HAP-1 (cell line): ENCODE results near the gene ADCYAP1R1.

ENCODE experiments used
- DNase-seq, 2 experiments: peaks; one replicate each; pipeline ENCODE4 v3.0.0-alpha.2; 2016 to 2020; ENCODE audit warnings: low spot score in 2 of 2
- H3K27me3 ChIP-seq: fragments of 250-450 bp; sonication (Bioruptor Pico); 2 replicates; pipeline ENCODE4 v1.5.1; 2020; ENCODE audit warnings: low read depth, mild to moderate bottlenecking, moderate library complexity
- H3K36me3 ChIP-seq: fragments of 250-450 bp; sonication (Bioruptor Pico); replicated peaks from 2 replicates; pipeline ENCODE4 v1.5.1; 2020; ENCODE audit warnings: mild to moderate bottlenecking
- H3K4me1 ChIP-seq: fragments of 250-450 bp; sonication (Bioruptor Pico); 2 replicates; pipeline ENCODE4 v1.5.1; 2020; ENCODE audit warnings: mild to moderate bottlenecking
- H3K4me3 ChIP-seq: fragments of 250-450 bp; sonication (Bioruptor Pico); 2 replicates; pipeline ENCODE4 v1.5.1; 2020; ENCODE audit warnings: mild to moderate bottlenecking, moderate library complexity
- H3K9me3 ChIP-seq: fragments of 250-450 bp; sonication (Bioruptor Pico); 2 replicates; pipeline ENCODE4 v1.5.1; 2020; ENCODE audit warnings: mild to moderate bottlenecking, moderate library complexity
- in situ Hi-C: fragments of 300-500 bp; cut with MboI; formaldehyde crosslinking; loops from 3 replicates; pipeline ENCODE4 v1.14.3; 2020; ENCODE audit warnings: low sequenced_read_pairs, inconsistent platforms, mixed read lengths

ADCYAP1R1 gene

GRCh38 chr7:31051598-31052486 lies at the start of gene ADCYAP1R1:
ADCYAP1R1 (plus strand) TSS chr7:31052308; CDS start chr7:31063265, 10,957 bp downstream.
- in situ Hi-C loops, result no loop called here
- DNase-seq, result no peak
- H3K4me3 ChIP-seq, result no peak within 1 kb of the TSS
- H3K4me1 ChIP-seq, result no peaks in the 10 kb centered on the region
- peaks cover 37% of the 10 kb centered on the region for H3K27me3 ChIP-seq
- no peaks in the 10 kb centered on the region for H3K9me3 ChIP-seq
- H3K36me3 ChIP-seq, result no peaks in the 10 kb centered on the region

- no peak for DNase-seq
- in situ Hi-C loops, result no loop called here
- H3K9me3 ChIP-seq, result no peaks in the 10 kb centered on the region
- no peaks in the 10 kb centered on the region for H3K27me3 ChIP-seq
- no peaks in the 10 kb centered on the region for H3K36me3 ChIP-seq
- no peak overlapping the region for H3K4me3 ChIP-seq
- no peaks in the 10 kb centered on the region for H3K4me1 ChIP-seq
Observed at GRCh38 chr7:31003097-31003496, 49.0 kb upstream of the ADCYAP1R1 start.

DNA sequence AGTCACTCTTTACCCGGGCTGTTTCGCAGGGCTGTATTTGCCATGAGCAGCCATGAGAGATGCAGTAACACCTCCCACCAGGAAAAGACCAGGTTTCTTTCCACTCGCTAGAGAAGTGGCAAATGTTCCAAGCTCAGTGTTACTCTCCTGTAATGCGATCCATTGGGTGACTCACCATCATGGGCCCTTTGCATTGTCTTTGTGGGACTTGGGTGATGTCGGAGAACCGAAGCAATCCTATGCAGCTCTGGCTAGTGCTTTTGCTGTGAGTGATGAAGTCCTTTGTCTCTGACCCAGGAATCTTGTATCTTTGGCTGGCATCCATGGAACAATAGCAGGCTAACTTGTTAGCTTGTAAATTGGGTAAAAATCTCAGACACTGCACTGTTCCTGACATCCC lies 48.4 kb upstream of the ADCYAP1R1 start:
- H3K9me3 ChIP-seq, result no peaks in the 10 kb centered on the region
- H3K4me1 ChIP-seq, result no peaks in the 10 kb centered on the region
- H3K27me3 ChIP-seq, result no peaks in the 10 kb centered on the region

GRCh38 chr7:31004393-31004792 lies 47.7 kb upstream of the ADCYAP1R1 start:
- H3K4me1 ChIP-seq, result no peaks in the 10 kb centered on the region
- in situ Hi-C loops, result no loop called here
- no peak for DNase-seq
- H3K4me3 ChIP-seq, result no peak overlapping the region
- H3K27me3 ChIP-seq, result no peaks in the 10 kb centered on the region
- no peaks in the 10 kb centered on the region for H3K36me3 ChIP-seq
- H3K9me3 ChIP-seq, result no peaks in the 10 kb centered on the region

More for the DNA sequence above, 48.4 kb upstream of the ADCYAP1R1 start:
- in situ Hi-C loops, result no loop called here
- Histone ChIP-seq H3K4me3 (no peak overlapping the region), H3K36me3 (no peaks in the 10 kb centered on the region)
- DNase-seq, result no peak

- Histone ChIP-seq H3K9me3 (no peaks in the 10 kb centered on the region), H3K36me3 (no peaks in the 10 kb centered on the region), H3K4me1 (no peaks in the 10 kb centered on the region), H3K4me3 (no peak overlapping the region), H3K27me3 (no peaks in the 10 kb centered on the region)
- in situ Hi-C loops, result no loop called here
- DNase-seq, result no peak
Observed at GRCh38 chr7:31006857-31007256, 45.3 kb upstream of the ADCYAP1R1 start.

GRCh38 chr7:31007634-31008033 lies 44.5 kb upstream of the ADCYAP1R1 start:
- no peak for DNase-seq
- in situ Hi-C loops, result no loop called here
- no peaks in the 10 kb centered on the region for H3K4me1 ChIP-seq
- H3K27me3 ChIP-seq, result no peaks in the 10 kb centered on the region
- H3K4me3 ChIP-seq, result no peak overlapping the region
- H3K36me3 ChIP-seq, result no peaks in the 10 kb centered on the region
- no peaks in the 10 kb centered on the region for H3K9me3 ChIP-seq

DNA sequence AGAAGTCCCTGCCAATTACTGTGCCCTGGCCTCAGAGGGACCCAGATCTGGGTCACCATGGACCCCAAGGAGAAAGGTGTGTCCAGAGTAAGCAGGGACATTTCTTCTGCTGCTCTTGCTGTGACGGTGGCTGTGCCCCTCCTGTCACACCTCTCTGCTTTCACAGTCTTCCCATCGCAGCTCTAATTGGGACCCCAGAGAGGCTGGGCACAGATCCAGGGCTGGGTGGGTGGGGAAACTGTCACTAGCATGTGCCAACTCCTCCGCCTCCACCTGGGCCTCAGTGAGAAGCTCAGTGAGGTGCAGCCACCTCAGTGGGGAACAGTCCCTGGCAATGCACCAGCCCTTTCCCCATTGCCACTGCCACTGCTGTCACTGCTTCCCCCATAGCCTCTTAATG lies 37.3 kb upstream of the ADCYAP1R1 start:
- Histone ChIP-seq H3K4me3 (no peak overlapping the region), H3K4me1 (no peaks in the 10 kb centered on the region), H3K36me3 (no peaks in the 10 kb centered on the region), H3K27me3 (no peaks in the 10 kb centered on the region), H3K9me3 (no peaks in the 10 kb centered on the region)
- DNase-seq, result no peak
- in situ Hi-C loops, result no loop called here

DNA sequence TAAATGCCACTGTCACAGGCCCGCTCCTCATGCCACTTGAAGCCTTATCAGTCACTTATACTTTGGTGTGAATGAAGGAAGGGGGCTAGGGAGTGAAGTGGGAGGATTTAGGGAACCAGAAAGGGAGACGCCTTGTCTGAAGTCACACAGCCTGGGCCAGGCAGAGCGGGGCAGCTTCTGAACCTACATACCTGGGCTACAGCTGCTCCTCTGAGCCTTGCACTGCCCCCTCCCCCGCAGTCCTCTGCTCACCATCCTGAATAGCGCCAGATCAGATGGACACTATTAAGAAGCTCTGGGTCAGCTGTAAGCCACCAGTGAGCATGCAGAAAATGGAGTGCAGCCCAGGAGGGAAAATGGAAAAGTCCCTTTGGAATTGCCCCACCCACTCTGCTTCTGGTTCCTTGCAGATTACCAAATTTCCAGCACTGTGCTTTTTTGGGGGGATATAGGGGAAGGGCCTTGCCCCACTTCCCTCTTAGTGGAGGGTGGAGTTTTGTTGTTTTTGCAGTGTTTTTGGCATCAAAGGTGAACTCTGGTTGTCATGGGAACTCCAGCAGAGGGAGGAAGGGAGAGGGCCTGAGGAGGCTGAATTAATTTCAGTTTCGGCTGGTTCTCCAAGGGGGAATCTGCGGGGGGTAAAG lies 35.0 kb upstream of the ADCYAP1R1 start:
- in situ Hi-C loops, result no loop called here

DNA sequence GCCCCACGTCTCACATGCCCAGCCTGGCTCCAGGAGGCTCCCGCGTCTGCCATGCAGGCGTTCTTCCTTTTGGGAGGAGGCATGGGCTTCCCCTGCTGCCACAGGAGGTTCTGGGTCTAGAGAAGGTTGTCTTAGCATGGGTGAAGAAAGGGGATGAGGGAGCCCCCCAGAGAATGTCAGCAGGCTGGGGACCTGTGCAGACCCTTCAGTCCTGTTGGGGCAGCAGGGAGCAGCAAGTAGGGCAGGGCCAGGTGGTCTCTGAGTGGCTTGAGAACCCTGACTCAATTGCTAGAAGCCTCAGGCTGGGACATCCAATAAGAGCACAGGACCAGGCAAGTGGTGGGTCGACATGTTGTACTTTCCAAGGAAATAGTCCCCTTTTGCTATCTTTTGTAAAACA lies 34.4 kb upstream of the ADCYAP1R1 start:
- no peaks in the 10 kb centered on the region for H3K27me3 ChIP-seq
- DNase-seq, result no peak

More for the DNA sequence above, 35.0 kb upstream of the ADCYAP1R1 start:
- no peak overlapping the region for H3K4me3 ChIP-seq
- H3K27me3 ChIP-seq, result no peaks in the 10 kb centered on the region
- H3K9me3 ChIP-seq, result no peaks in the 10 kb centered on the region
- H3K36me3 ChIP-seq, result no peaks in the 10 kb centered on the region
- DNase-seq, result no peak
- H3K4me1 ChIP-seq, result no peaks in the 10 kb centered on the region

DNA sequence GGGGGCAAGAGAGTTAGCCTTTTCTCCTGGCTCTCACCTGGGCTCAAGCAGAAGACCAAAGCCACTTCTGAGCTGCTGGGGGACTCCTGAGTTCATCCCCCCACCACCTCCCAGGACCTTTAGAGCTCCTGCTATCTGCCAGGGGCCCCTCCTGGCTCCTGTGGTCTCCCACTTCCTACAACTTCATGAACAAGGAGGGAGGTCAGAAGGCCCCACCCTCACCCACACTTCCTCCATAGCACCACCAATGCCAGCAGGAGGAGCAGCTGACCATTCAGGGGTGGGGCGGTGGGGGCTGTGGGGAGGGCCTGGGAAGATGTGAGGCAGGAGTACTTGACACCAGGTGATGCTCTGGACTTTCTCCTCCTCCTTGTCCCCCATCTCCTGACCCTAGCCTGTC lies 32.6 kb upstream of the ADCYAP1R1 start:
- Histone ChIP-seq H3K27me3 (no peaks in the 10 kb centered on the region), H3K4me1 (no peaks in the 10 kb centered on the region), H3K4me3 (no peak overlapping the region), H3K36me3 (no peaks in the 10 kb centered on the region), H3K9me3 (no peaks in the 10 kb centered on the region)
- no peak for DNase-seq
- in situ Hi-C loops, result no loop called here

More for the DNA sequence above, 34.4 kb upstream of the ADCYAP1R1 start:
- no peaks in the 10 kb centered on the region for H3K9me3 ChIP-seq
- no peaks in the 10 kb centered on the region for H3K4me1 ChIP-seq
- H3K4me3 ChIP-seq, result no peak overlapping the region
- in situ Hi-C loops, result no loop called here
- no peaks in the 10 kb centered on the region for H3K36me3 ChIP-seq

GRCh38 chr7:31020161-31020560 lies 31.9 kb upstream of the ADCYAP1R1 start:
- in situ Hi-C loops, result no loop called here
- Histone ChIP-seq H3K36me3 (no peaks in the 10 kb centered on the region), H3K27me3 (no peaks in the 10 kb centered on the region), H3K9me3 (no peaks in the 10 kb centered on the region), H3K4me1 (no peaks in the 10 kb centered on the region), H3K4me3 (no peak overlapping the region)
- DNase-seq, result no peak

- H3K4me1 ChIP-seq, result no peaks in the 10 kb centered on the region
- H3K27me3 ChIP-seq, result no peaks in the 10 kb centered on the region
- DNase-seq, result no peak
- in situ Hi-C loops, result no loop called here
- H3K36me3 ChIP-seq, result no peaks in the 10 kb centered on the region
- H3K4me3 ChIP-seq, result no peak overlapping the region
- H3K9me3 ChIP-seq, result no peaks in the 10 kb centered on the region
Observed at GRCh38 chr7:31020652-31021051, 31.5 kb upstream of the ADCYAP1R1 start.

GRCh38 chr7:31022117-31022516 lies 30.0 kb upstream of the ADCYAP1R1 start:
- no peaks in the 10 kb centered on the region for H3K4me1 ChIP-seq
- no peaks in the 10 kb centered on the region for H3K9me3 ChIP-seq
- DNase-seq, result no peak
- in situ Hi-C loops, result no loop called here
- no peaks in the 10 kb centered on the region for H3K36me3 ChIP-seq
- H3K27me3 ChIP-seq, result no peaks in the 10 kb centered on the region
- no peak overlapping the region for H3K4me3 ChIP-seq

- Histone ChIP-seq H3K4me3 (no peak overlapping the region), H3K27me3 (no peaks in the 10 kb centered on the region), H3K9me3 (no peaks in the 10 kb centered on the region), H3K36me3 (no peaks in the 10 kb centered on the region), H3K4me1 (no peaks in the 10 kb centered on the region)
- no peak for DNase-seq
- in situ Hi-C loops, result no loop called here
Observed at GRCh38 chr7:31022726-31023125, 29.4 kb upstream of the ADCYAP1R1 start.
